GM21367 (cell line): ENCODE data around the gene CIAO2A.
"Not testable (repeated sequence)": the region's sequence is repeated elsewhere in the genome, so short reads cannot be mapped to it uniquely, and the experiment has no call there.

Experiments
- ATAC-seq: cut with Tn5 transposase; IDR thresholded peaks from one replicate; pipeline ENCODE4 v1.9.1; 2021; ENCODE audit not compliant: unreplicated experiment

Gene CIAO2A

DNA sequence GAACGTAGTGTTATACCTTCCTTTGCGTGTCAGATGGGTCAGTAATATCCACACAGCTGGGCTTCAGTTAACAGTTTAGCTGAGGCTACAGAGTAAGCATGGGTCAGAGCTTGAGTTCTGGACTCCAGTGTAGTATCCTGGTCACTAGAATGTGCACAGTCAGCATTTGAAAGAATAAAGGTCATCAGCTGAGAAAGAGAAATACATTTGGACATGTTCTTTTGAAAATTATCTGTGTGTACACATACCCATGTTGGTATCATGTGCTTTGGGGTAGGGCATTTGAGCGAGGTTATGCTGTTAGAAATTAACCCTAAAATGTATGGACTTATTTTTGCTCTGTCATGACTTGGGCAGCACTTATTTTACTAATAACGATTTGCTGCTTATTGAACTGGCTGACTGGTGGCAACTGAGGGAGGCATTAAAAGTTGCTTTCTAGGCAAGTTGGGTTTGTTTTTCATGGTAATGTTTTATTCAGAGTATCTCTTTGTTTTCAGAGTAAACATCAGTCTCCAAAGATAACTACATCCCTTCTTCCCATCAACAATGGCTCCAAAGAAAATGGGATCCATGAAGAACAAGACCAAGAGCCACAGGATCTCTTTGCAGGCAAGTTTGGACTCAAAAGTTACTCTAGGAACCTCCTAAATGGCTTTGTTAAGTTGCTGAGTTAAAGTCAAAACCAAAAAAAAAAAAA, 18.6 kb upstream of the CIAO2A start:
- no peak for ATAC-seq

DNA sequence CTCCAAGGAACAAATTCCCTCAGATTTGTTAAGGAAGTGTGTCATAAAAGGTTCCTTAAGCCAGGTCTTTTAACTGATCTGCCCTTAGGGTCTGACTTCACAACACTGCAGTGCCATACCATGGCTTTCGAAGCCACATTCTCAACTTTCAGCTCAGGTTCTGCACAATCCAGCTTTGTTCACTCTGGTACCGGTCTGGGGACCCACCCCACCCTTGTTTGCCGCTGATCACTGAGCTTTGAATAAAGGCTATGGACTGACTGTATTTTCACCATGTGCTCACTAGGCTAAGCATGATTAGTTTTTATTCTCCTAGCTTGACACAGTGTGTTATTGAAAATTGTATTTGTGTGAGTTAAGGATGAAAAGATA, 18.0 kb upstream of the CIAO2A start:
- ATAC-seq: no peak

DNA sequence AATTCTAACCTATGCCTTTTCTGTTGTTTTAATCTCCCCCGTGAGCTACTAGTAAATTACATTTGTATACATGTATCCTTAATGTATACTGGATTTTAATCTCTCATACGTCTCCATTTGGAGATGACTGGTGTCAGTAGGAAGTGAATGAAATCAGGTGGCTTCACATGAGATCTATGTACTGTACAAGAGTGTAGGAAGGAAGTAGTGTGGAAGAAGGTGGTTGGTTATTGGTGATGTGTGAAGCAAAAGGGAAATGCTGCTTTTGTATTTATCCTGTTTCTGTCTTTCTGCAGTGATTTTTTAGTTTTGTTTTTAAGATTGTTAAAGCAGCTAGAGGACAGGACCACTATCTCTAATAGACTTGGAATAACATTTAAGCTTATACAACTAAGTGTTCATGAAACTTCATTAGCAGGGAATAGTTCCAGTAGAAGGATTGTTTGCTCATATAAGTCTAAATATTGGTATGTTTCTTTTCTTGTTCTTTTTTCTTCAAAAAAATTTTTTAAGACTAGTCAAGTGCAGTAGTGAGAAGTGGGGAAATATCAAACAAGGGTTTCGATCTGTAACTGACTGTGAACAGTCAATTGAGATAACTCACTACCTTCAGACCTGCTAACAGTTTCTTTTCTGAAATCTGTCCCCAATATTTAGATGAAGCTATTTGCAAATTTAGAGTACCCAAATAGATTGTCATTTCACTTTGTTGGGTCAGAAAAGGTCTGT, 17.5 kb upstream of the CIAO2A start:
- no peak for ATAC-seq

GRCh38 chr15:64110108-64110701, 16.6 kb upstream of the CIAO2A start:
- not testable (repeated sequence) for ATAC-seq

- ATAC-seq: no peak
Measured at GRCh38 chr15:64107337-64107736, 13.7 kb upstream of the CIAO2A start.

DNA sequence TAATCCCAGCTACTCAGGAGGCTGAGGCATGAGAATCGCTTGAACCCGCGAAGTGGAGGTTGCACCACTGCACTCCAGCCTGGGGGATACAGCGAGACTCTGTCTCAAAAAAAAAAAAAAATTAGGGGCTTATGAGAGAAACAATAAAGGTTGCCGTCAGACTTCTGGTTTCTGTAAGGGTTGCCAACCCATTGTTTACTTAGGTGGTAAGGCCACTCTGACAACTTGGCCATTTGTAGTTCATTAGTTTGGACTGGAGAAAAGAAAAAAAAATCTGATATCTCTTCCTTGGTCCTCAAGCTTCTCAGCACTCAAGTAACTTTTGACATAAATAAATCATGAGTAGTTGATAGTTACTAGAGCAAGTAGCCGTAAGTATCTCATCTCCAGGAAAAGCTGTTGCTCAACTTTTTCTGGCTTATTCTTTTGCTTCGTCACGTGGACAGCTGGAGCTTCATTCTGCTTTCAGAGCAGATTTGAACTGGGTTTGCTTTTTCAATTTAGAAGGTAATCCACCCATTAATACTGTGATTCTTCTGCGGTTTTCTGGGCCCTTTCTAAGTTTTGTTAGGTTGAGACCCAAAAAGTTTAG, 11.6 kb upstream of the CIAO2A start:
- no peak for ATAC-seq

GRCh38 chr15:64102497-64102896, 8.9 kb upstream of the CIAO2A start:
- ATAC-seq: no peak

DNA sequence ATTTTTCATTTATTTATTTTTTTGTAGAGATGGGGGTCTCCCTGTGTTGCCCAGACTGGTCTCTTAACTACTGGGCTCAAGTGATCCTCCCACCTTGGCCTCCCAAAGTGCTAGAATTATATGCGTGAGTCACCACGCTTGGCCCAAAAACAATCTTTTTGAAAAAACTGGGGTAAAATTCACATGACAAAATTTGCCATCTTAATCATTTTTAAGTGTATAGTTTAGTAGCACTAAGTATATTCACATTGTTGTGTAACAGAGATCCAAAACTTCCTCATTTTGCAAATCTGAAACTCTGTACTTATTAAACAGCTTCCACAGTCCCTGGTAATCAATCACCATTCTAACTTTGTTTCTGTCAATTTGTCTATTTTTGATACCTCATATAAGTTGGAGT, 7.3 kb upstream of the CIAO2A start:
- no peak for ATAC-seq

DNA sequence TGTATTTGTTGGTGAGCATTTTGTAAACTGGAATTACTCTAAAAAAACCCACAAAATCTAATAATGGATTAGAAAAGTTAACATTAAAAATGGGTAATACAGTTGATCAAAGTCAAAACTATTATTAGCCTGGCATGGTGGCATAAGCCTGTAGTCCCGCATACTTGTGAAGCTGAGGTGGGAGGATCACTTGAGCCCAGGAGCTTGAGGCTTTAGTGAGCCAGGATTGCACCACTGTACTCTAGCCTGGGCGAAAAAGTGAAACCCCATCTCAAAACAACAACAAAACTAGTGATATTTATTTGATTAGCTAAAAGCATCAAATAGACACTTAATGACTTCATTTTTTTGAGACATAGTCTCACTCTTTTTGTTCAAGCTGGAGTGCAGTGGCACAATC, 5.7 kb upstream of the CIAO2A start:
- ATAC-seq: no peak

GRCh38 chr15:64096668-64097384, 3.2 kb upstream of the CIAO2A start:
- no peak for ATAC-seq

- ATAC-seq: peak; percentile 32
Measured at GRCh38 chr15:64095795-64096667, 2.4 kb upstream of the CIAO2A start, which contains the start of gene SNX1. TSS of gene SNX1 (plus strand) at chr15:64095982. CDS start at chr15:64096014, 32 bp downstream.

GRCh38 chr15:64095431-64095794, 1.8 kb upstream of the CIAO2A start:
- no peak for ATAC-seq

GRCh38 chr15:64092864-64093626, 593 bp downstream of the CIAO2A start:
- ATAC-seq: no peak

DNA sequence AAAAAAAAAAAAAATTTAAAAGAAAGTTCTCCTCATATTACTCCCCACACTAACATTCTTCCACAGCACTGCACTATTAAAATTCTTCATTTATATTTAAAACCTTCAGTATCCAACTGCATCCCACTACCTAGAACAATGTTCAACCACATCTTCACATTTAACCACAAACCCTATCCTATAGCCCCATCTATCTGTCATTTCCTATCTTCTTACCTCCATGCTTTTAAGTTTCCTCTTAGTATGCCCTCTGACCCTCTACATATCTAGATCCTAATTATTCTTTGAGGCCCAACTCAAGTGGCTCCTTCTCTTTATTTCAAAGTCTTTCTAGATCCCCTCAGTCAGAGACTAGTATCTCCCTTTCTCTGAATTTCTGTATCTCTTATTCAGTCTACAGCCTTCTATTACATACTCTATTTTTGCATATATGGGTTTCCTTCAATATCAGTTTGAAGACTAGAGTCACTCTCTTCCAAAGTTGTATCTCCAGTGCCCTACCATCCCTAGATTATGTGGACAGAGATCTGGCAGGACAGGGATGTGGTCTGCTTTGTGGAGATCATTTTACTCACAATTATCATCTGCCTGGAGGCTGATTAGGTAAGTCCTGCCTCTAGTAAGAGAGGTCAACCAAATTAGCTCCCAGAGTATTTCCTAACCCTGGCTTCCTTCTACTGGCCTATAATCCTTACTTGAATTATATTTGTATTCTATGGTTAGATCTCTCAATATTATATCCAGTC, 1.4 kb downstream of the CIAO2A start:
- ATAC-seq: no peak

DNA sequence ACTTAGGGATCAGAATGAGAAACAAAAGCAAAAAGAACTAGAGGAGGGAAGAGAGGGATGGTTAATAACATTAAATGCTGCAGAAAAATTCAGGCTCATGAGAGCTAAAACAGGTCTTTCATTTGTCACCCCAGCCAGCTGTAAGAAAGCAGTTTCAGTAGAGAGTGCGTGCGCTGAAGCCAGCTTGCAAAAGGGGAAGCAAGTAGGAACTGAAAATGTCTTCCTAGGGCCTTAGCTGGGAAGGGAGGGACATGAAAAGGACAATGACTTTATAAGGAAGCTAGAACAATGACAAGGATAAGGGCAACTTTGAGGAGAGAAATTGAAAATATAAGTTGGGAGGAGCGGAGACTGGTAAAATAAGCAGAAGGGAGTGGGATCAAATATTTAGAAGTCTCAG, 3.1 kb downstream of the CIAO2A start:
- no peak for ATAC-seq

- no peak for ATAC-seq
Measured at GRCh38 chr15:64089543-64090280, 3.9 kb downstream of the CIAO2A start.

GRCh38 chr15:64082757-64083156, 10.9 kb downstream of the CIAO2A start:
- ATAC-seq: no peak

GRCh38 chr15:64073496-64073895, 20.1 kb downstream of the CIAO2A start:
- not testable (repeated sequence) for ATAC-seq
